ENCODE results near the gene PSME2.

PSME2 gene

DNA sequence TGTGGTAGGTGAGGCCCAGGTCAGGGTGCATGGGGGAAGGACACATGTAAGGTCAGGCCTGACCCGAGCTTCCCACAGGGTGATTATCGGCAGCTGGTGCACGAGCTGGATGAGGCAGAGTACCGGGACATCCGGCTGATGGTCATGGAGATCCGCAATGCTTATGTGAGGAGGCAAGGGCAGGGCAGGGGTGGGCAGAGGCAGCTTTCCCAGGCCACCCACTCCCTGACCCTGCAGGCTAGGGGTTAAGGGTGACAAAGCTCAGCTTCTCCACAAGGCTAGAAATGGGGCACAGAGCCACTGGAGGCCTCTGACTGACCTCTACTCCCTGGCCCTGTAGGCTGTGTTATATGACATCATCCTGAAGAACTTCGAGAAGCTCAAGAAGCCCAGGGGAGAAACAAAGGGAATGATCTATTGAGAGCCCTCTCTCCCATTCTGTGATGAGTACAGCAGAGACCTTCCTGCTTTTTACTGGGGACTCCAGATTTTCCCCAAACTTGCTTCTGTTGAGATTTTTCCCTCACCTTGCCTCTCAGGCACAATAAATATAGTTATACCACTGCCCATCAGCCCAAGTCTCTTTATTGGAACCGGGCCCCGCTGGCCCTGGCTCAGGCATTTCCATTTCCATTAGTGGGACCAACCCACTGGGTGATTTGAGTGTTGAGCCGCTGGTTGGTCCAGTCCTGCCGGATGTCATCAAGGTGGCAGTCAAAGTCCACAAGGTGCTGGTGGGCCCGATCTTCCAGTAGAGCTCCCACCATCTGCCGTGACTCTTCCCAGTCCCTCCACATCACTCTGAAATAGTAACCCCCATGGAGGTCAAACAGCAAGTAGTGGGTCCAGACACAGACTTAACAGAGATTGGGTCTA is 7.8 kb downstream of the PSME2 start:
- POLR2A ChIA-PET: interaction anchor here (0.7 to 7.3 kb wide), 6 partner anchors 8 to 75 kb away, joined by 3 to 163 read pairs (median 22); partner anchors contain the start of genes CHMP4A, DCAF11, IRF9 and NRL
- CTCF ChIA-PET: interaction anchor here (1.0 kb wide), 1 partner anchor 169 kb away, joined by 3 read pairs; the partner anchor contains the start of gene CIDEB
- H3K4me3 ChIP-seq (ENCODE audit: low read depth, low read length): no peak overlapping the region
- no peaks in the 10 kb centered on the region for H3K9me3 ChIP-seq (ENCODE audit: control insufficient read depth, insufficient read depth, low read depth, low read length)
- H3K27ac ChIP-seq (ENCODE audit: extremely low read depth, low read depth, low read length): 0 out of 2 replicates have a peak overlapping the region, but pooled peaks have one; percentile 35
- TF ChIP-seq ZNF596 (tag by site-specific recombination; IDR thresholded peaks at IDR 0.05): no peak
- no peak for TF ChIP-seq GLIS1 (tag by site-specific recombination; IDR thresholded peaks at IDR 0.05)
- TF ChIP-seq ZNF184 (tag by site-specific recombination; IDR thresholded peaks at IDR 0.05): no peak
- TF ChIP-seq RBAK (tag by site-specific recombination; IDR thresholded peaks at IDR 0.05): no peak
- no peak for TF ChIP-seq KLF17 (tag by site-specific recombination; IDR thresholded peaks at IDR 0.05)
- TF ChIP-seq ATF2 (tag by site-specific recombination; IDR thresholded peaks at IDR 0.05; ENCODE audit: low read depth): peak; percentile 72
- TF ChIP-seq ZBTB1 (tag by site-specific recombination; IDR thresholded peaks at IDR 0.05): no peak
- TF ChIP-seq ZNF560 (tag by site-specific recombination; IDR thresholded peaks at IDR 0.05; ENCODE audit: borderline replicate concordance): no peak
- no peak for TF ChIP-seq PRDM6 (tag by site-specific recombination; IDR thresholded peaks at IDR 0.05)
- H3K36me3 ChIP-seq (ENCODE audit: control insufficient read depth in 2 of 2, insufficient read depth in 1 of 2, low read length in 2 of 2): peaks cover 11 to 33% of the 10 kb centered on the region in 2 experiments
- H3K4me1 ChIP-seq (ENCODE audit: control insufficient read depth, insufficient read depth, low read length): peaks cover 4% of the 10 kb centered on the region; the same call in 1 of the 2 replicates

- ChIA-PET POLR2A (interaction anchor here (0.6 to 7.3 kb wide), 7 partner anchors 9 to 75 kb away, joined by 3 to 163 read pairs (median 21); partner anchors contain the start of genes CHMP4A, DCAF11, IRF9 and NRL), CTCF (interaction anchor here (0.6 to 1.2 kb wide), 5 partner anchors 8 to 294 kb away, joined by 3 to 4 read pairs (median 3); partner anchors contain the start of genes CIDEB, IRF9 and PSME2)
- Histone ChIP-seq H3K9me3 (ENCODE audit: control insufficient read depth, insufficient read depth, low read depth, low read length) (no peaks in the 10 kb centered on the region), H3K27ac (ENCODE audit: extremely low read depth, low read depth, low read length) (no peak overlapping the region), H3K4me3 (ENCODE audit: low read depth, low read length) (no peak overlapping the region), H3K4me1 (ENCODE audit: control insufficient read depth, insufficient read depth, low read length) (peaks cover 4% of the 10 kb centered on the region; the same call in 1 of the 2 replicates), H3K36me3 (ENCODE audit: control insufficient read depth in 2 of 2, insufficient read depth in 1 of 2, low read length in 2 of 2) (peaks cover 11 to 27% of the 10 kb centered on the region in 2 experiments)
- TF ChIP-seq YY1 (tag by site-specific recombination; IDR thresholded peaks at IDR 0.05) (no peak), ZNF398 (tag by site-specific recombination; IDR thresholded peaks at IDR 0.05) (no peak), WT1 (tag by site-specific recombination; IDR thresholded peaks at IDR 0.05) (no peak), ZIC2 (tag by site-specific recombination; IDR thresholded peaks at IDR 0.05) (no peak), ZNF426 (tag by site-specific recombination; IDR thresholded peaks at IDR 0.05) (no peak), ZBTB6 (tag by site-specific recombination; IDR thresholded peaks at IDR 0.05) (0 out of 2 replicates have a peak, but pooled peaks have one; percentile 9), ZNF416 (tag by site-specific recombination; IDR thresholded peaks at IDR 0.05) (no peak), ZNF221 (tag by site-specific recombination; IDR thresholded peaks at IDR 0.05; ENCODE audit: borderline replicate concordance) (no peak)
- TF ChIP-seq, protein P1, sequence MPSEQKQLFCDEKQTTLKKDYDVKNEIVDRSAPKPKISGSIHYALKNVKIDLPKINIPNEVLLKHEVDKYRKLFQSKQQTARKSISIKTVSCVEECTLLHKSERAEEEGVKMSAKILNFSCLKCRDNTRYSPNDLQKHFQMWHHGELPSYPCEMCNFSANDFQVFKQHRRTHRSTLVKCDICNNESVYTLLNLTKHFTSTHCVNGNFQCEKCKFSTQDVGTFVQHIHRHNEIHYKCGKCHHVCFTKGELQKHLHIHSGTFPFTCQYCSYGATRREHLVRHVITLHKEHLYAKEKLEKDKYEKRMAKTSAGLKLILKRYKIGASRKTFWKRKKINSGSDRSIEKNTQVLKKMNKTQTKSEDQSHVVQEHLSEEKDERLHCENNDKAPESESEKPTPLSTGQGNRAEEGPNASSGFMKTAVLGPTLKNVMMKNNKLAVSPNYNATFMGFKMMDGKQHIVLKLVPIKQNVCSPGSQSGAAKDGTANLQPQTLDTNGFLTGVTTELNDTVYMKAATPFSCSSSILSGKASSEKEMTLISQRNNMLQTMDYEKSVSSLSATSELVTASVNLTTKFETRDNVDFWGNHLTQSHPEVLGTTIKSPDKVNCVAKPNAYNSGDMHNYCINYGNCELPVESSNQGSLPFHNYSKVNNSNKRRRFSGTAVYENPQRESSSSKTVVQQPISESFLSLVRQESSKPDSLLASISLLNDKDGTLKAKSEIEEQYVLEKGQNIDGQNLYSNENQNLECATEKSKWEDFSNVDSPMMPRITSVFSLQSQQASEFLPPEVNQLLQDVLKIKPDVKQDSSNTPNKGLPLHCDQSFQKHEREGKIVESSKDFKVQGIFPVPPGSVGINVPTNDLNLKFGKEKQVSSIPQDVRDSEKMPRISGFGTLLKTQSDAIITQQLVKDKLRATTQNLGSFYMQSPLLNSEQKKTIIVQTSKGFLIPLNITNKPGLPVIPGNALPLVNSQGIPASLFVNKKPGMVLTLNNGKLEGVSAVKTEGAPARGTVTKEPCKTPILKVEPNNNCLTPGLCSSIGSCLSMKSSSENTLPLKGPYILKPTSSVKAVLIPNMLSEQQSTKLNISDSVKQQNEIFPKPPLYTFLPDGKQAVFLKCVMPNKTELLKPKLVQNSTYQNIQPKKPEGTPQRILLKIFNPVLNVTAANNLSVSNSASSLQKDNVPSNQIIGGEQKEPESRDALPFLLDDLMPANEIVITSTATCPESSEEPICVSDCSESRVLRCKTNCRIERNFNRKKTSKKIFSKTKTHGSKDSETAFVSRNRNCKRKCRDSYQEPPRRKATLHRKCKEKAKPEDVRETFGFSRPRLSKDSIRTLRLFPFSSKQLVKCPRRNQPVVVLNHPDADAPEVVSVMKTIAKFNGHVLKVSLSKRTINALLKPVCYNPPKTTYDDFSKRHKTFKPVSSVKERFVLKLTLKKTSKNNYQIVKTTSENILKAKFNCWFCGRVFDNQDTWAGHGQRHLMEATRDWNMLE (tag by site-specific recombination; conservative IDR thresholded peaks at IDR 0.05; ENCODE audit: low read depth): no peak
Observed at GRCh38 chr14:24137529-24138395, 8.6 kb downstream of the PSME2 start.
